Tibial nerve (tissue), 4 donors: ENCODE data around the gene GPR32. TPM values are rescaled to one million over a fixed set of nuclear protein-coding genes. Genes with fewer than 3 reads are reported as not detected.
"Not testable (repeated sequence)": the region's sequence is repeated elsewhere in the genome, so short reads cannot be mapped to it uniquely, and the experiment has no call there.

Experiments used
- DNase-seq, 2 donors: peaks; one replicate each; pipeline ENCODE4 v3.0.0-alpha.2; 2019; ENCODE audit warnings: low spot score in 2 of 2
- H3K27ac ChIP-seq, 4 donors: fragments of 200-600 bp; sonication (generic) in 3 of 4; one replicate each; pipeline ENCODE4 v1.5.1; 2017 to 2019; ENCODE audit warnings: mild to moderate bottlenecking in 1 of 4
- H3K27me3 ChIP-seq, 2 donors: fragments of 200-600 bp; sonication (generic) in 1 of 2; one replicate each; pipeline versions ENCODE4 v1.5.1 to v1.6.0; 2017 to 2019
- H3K36me3 ChIP-seq, 3 donors: fragments of 200-600 bp; sonication (generic); one replicate each; pipeline ENCODE4 v1.5.1; 2018 to 2019
- H3K4me1 ChIP-seq, 4 donors: fragments of 200-600 bp; sonication (generic) in 3 of 4; one replicate each; pipeline ENCODE4 v1.5.1; 2017 to 2019
- H3K4me3 ChIP-seq, 4 donors: fragments of 200-600 bp; sonication (generic) in 3 of 4; one replicate each; pipeline ENCODE4 v1.5.1; 2017 to 2019; ENCODE audit warnings: mild to moderate bottlenecking in 1 of 4, moderate library complexity in 1 of 4
- H3K9me3 ChIP-seq, 4 donors: fragments of 200-600 bp; sonication (generic) in 3 of 4; one replicate each; pipeline ENCODE4 v1.5.1; 2017 to 2019
- CTCF ChIP-seq, 5 experiments: fragments of 200-600 bp in 3 of 5; fragments of 450-650 bp in 2 of 5; sonication (generic) in 3 of 5; IDR thresholded peaks; one replicate each; pipeline ENCODE4 v1.5.1; 2016 to 2019; ENCODE audit warnings: antibody characterized with exemption in 5 of 5, mild to moderate bottlenecking in 3 of 5, moderate library complexity in 2 of 5
- EP300 ChIP-seq, 2 donors: sonication (generic); formaldehyde crosslinking; IDR thresholded peaks; one replicate each; pipeline ENCODE4 v1.6.1; 2017; ENCODE audit warnings: antibody characterized with exemption in 2 of 2, mild to moderate bottlenecking in 1 of 2
- POLR2A ChIP-seq, 2 donors: fragments of 450-650 bp; IDR thresholded peaks; one replicate each; pipeline ENCODE4 v1.6.1; 2017; ENCODE audit warnings: antibody characterized with exemption in 2 of 2, mild to moderate bottlenecking in 2 of 2, moderate library complexity in 2 of 2
- WGBS, 2 donors: methylation state at CpG; one replicate each; pipeline ENCODE4 v1.1.5; 2018; 5-methylcytosine and 5-hydroxymethylcytosine counted together
- total RNA-seq, 4 donors: library from RNA; depleted of rRNA; stranded (reverse); fragments of >200 nt; gene quantifications; one replicate each; pipeline ENCODE4 v1.1.0, GENCODE V29; 2016

GPR32 gene
- total RNA-seq, 4 donors from 2014 or later = not detected

GRCh38 chr19:50780753-50781435 lies 10.6 kb downstream of the GPR32 start:
- no peak for DNase-seq
- no peak overlapping the region for H3K4me3 ChIP-seq
- no peak overlapping the region for H3K27ac ChIP-seq
- TF ChIP-seq CTCF (IDR thresholded peaks at IDR 0.05) = no peak
- TF ChIP-seq EP300 (IDR thresholded peaks at IDR 0.05) = no peak
- no peak for TF ChIP-seq POLR2A (IDR thresholded peaks at IDR 0.05)
- H3K27me3 ChIP-seq = peaks cover 0 to 73% of the 10 kb centered on the region in 2 donors
- H3K36me3 ChIP-seq = no peaks in the 10 kb centered on the region
- WGBS, 2 donors = 46 to 48% methylated on average over 16 of the region's 16 CpGs
- H3K9me3 ChIP-seq = peaks cover 0 to 7% (median 3%) of the 10 kb centered on the region in 4 donors
- peaks cover 0 to 19% (median 0%) of the 10 kb centered on the region in 4 donors for H3K4me1 ChIP-seq

DNA sequence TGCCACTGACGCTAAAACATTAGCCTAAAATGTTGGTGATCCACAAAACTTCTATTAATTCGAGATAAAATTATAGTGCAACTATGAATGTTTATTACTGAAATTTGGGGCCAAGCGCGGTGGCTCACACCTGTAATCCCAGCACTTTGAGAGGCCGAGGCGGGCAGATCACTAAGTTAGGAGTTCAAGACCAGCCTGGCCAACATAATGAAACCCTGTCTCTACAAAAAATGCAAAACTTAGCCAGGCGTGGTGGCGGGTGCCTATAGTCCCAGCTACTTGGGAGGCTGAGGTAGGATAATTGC lies 13.5 kb downstream of the GPR32 start:
- 29 to 36% methylated on average over 8 of the region's 8 CpGs for WGBS, 2 donors
- H3K4me1 ChIP-seq = peaks cover 0 to 11% (median 0%) of the 10 kb centered on the region in 4 donors

DNA sequence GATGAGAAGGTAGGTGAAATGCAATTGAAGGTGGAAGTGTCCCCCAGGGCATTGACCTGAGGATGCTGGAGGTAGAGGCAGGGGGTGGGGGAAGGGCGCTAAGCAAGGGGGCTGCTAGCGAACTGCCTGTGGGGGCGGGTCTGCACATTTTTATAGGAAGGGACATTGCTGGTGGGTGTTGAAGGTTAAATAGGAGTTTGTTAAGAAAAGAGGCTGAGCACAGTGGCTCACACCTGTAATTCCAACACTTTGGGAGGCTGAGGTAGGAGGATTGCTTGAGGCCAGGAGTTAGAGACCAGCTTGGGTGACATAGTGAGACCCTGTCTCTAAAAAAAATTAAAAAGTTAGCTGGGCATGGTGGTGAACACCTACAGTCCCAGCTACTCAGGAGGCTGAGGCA lies 14.4 kb downstream of the GPR32 start:
- H3K9me3 ChIP-seq = no peaks in the 10 kb centered on the region
- H3K4me1 ChIP-seq = peaks cover 0 to 11% (median 0%) of the 10 kb centered on the region in 4 donors
- peaks cover 0 to 35% of the 10 kb centered on the region in 2 donors for H3K27me3 ChIP-seq
- DNase-seq = no peak
- no peak overlapping the region for H3K27ac ChIP-seq
- no peak overlapping the region for H3K4me3 ChIP-seq
- H3K36me3 ChIP-seq = no peaks in the 10 kb centered on the region
- 87 to 93% methylated on average over 3 of the region's 3 CpGs for WGBS, 2 donors
- TF ChIP-seq POLR2A (IDR thresholded peaks at IDR 0.05) (no peak), CTCF (IDR thresholded peaks at IDR 0.05) (no peak), EP300 (IDR thresholded peaks at IDR 0.05) (no peak)

More for the DNA sequence above, 13.5 kb downstream of the GPR32 start:
- not testable (repeated sequence) for H3K27ac ChIP-seq, H3K9me3 ChIP-seq, DNase-seq, H3K4me3 ChIP-seq, H3K36me3 ChIP-seq
- peaks cover 0 to 44% of the 10 kb centered on the region in 2 donors for H3K27me3 ChIP-seq

DNA sequence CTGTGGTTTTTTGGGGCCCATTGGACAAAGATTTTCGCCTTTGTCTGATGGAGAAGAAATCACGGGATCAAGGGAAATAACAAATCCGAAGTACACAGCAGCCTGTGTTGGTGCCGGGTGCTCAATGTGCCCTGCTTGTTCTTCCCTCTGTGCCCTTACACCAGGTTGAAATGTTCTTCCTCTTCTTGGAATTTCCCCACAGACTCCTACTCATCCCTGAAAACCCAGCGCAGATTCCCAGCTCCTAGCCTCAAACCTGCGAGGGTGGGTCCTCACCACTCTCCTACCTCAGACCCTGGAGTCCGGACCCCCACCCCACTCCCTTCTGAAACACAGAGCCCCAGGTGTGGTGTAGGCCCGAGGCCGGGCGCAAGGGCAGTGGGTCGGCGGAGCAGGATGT lies 15.1 kb downstream of the GPR32 start:
- no peak for TF ChIP-seq POLR2A (IDR thresholded peaks at IDR 0.05)
- TF ChIP-seq EP300 (IDR thresholded peaks at IDR 0.05) = no peak
- no peak for TF ChIP-seq CTCF (IDR thresholded peaks at IDR 0.05)
- Histone ChIP-seq H3K36me3 (no peaks in the 10 kb centered on the region), H3K27me3 (peaks cover 0 to 29% of the 10 kb centered on the region in 2 donors), H3K4me1 (peaks cover 0 to 11% (median 0%) of the 10 kb centered on the region in 4 donors), H3K4me3 (no peak overlapping the region), H3K27ac (no peak overlapping the region), H3K9me3 (no peaks in the 10 kb centered on the region)
- DNase-seq = no peak
- 83 to 84% methylated on average over 12 of the region's 12 CpGs for WGBS, 2 donors

DNA sequence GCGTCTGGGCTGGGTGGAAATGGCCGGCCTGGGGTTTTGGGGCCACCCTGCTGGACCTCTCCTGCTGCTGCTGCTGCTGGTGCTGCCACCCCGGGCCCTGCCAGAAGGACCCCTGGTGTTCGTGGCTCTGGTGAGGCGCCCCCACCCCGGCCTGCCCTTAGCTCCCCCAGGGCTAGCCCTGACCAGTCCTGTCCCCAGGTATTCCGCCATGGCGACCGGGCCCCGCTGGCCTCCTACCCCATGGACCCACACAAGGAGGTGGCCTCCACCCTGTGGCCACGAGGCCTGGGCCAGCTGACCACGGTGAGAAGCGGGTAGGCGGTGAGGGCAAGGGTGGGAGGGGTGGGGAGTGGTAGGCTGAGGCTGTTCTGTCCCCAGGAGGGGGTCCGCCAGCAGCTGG lies 20.1 kb downstream of the GPR32 start, which contains the start of gene ACP4:
ACP4 (plus strand) TSS at position 20 of the 400 bp plus-strand sequence; CDS start at position 20, 0 bp downstream.
- DNase-seq = no peak
- no peak within 1 kb of the TSS for H3K4me3 ChIP-seq
- no peaks in the 10 kb centered on the region for H3K27me3 ChIP-seq
- H3K27ac ChIP-seq = no peak within 1 kb of the TSS
- H3K36me3 ChIP-seq = peaks cover 0 to 4% (median 0%) of the 10 kb centered on the region in 3 donors
- no peaks in the 10 kb centered on the region for H3K9me3 ChIP-seq
- TF ChIP-seq POLR2A (IDR thresholded peaks at IDR 0.05) (no peak), CTCF (IDR thresholded peaks at IDR 0.05) (no peak), EP300 (IDR thresholded peaks at IDR 0.05) (no peak)
- H3K4me1 ChIP-seq = no peaks in the 10 kb centered on the region
- WGBS, 2 donors = 81 to 83% methylated on average over 3 to 7 of the region's 15 CpGs
